Chondrocyte (in vitro differentiated cells): ENCODE measurements around the gene WDR38. TPM values are rescaled to one million over a fixed set of nuclear protein-coding genes. Genes with fewer than 3 reads are reported as not detected.

Source experiments
- DNase-seq: peaks from one replicate; pipeline ENCODE4 v3.0.0; 2021; ENCODE audit warnings: mixed read lengths, low spot score
- H3K27ac Mint-ChIP-seq: one replicate; pipeline ENCODE4 v1.8.0; 2021; ENCODE audit warnings: mild to moderate bottlenecking, moderate library complexity, mixed read lengths; ENCODE audit not compliant: unreplicated experiment
- H3K27me3 Mint-ChIP-seq: 2 replicates; pipeline ENCODE4 v1.8.0; 2021; ENCODE audit warnings: low read depth, mixed read lengths
- H3K36me3 Mint-ChIP-seq: 2 replicates; pipeline ENCODE4 v1.8.0; 2021; ENCODE audit warnings: low read depth, mixed read lengths
- H3K4me1 Mint-ChIP-seq: 2 replicates; pipeline ENCODE4 v1.8.0; 2021; ENCODE audit warnings: low read depth, mild to moderate bottlenecking, mixed read lengths
- H3K4me3 Mint-ChIP-seq: one replicate; pipeline ENCODE4 v1.8.0; 2021; ENCODE audit warnings: mild to moderate bottlenecking, moderate library complexity, mixed read lengths; ENCODE audit not compliant: unreplicated experiment
- H3K9me3 Mint-ChIP-seq: 2 replicates; pipeline ENCODE4 v1.8.0; 2021; ENCODE audit warnings: low read depth, mixed read lengths
- total RNA-seq: library from RNA; stranded (reverse); gene quantifications from 3 replicates; pipeline ENCODE4 v1.2.1, GENCODE V29; 2021
- TF ChIP-seq, protein P1 (sequence below): fragments of 200-600 bp; sonication (generic); IDR thresholded peaks from 2 replicates; pipeline ENCODE4 v1.5.0; 2021; ENCODE audit warnings: antibody characterized with exemption, mild to moderate bottlenecking, moderate library complexity

Gene WDR38
- total RNA-seq, 1 donor from 2014 or later: not detected

DNA sequence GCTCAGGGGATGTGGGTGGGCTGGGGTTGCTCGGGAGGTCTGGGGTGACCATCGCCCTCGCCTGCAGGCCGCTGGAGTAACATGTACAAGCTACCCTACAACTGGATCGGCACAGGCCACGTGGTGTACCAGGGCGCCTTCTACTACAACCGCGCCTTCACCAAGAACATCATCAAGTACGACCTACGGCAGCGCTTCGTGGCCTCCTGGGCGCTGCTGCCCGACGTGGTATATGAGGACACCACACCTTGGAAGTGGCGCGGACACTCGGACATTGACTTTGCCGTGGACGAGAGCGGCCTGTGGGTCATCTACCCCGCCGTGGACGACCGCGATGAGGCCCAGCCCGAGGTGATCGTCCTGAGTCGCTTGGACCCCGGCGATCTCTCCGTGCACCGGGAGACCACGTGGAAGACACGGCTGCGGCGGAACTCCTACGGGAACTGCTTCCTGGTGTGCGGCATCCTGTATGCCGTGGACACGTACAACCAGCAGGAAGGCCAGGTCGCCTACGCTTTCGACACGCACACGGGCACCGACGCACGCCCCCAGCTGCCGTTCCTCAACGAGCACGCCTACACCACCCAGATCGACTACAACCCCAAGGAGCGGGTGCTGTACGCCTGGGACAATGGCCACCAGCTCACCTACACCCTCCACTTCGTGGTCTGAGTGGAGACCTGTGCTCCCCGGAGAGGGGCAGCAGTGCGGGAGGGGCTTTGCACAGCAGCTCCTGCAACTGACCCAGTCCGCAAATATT is 43.3 kb upstream of the WDR38 start:
- H3K4me3 Mint-ChIP-seq: no peak overlapping the region
- H3K4me1 Mint-ChIP-seq: peaks cover 50% of the 10 kb centered on the region
- H3K27ac Mint-ChIP-seq: peak overlapping the region; percentile 98
- DNase-seq: no peak
- H3K27me3 Mint-ChIP-seq: no peaks in the 10 kb centered on the region
- H3K36me3 Mint-ChIP-seq: peaks cover 9% of the 10 kb centered on the region
- no peaks in the 10 kb centered on the region for H3K9me3 Mint-ChIP-seq
- TF ChIP-seq, protein P1, sequence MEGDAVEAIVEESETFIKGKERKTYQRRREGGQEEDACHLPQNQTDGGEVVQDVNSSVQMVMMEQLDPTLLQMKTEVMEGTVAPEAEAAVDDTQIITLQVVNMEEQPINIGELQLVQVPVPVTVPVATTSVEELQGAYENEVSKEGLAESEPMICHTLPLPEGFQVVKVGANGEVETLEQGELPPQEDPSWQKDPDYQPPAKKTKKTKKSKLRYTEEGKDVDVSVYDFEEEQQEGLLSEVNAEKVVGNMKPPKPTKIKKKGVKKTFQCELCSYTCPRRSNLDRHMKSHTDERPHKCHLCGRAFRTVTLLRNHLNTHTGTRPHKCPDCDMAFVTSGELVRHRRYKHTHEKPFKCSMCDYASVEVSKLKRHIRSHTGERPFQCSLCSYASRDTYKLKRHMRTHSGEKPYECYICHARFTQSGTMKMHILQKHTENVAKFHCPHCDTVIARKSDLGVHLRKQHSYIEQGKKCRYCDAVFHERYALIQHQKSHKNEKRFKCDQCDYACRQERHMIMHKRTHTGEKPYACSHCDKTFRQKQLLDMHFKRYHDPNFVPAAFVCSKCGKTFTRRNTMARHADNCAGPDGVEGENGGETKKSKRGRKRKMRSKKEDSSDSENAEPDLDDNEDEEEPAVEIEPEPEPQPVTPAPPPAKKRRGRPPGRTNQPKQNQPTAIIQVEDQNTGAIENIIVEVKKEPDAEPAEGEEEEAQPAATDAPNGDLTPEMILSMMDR: no peak

DNA sequence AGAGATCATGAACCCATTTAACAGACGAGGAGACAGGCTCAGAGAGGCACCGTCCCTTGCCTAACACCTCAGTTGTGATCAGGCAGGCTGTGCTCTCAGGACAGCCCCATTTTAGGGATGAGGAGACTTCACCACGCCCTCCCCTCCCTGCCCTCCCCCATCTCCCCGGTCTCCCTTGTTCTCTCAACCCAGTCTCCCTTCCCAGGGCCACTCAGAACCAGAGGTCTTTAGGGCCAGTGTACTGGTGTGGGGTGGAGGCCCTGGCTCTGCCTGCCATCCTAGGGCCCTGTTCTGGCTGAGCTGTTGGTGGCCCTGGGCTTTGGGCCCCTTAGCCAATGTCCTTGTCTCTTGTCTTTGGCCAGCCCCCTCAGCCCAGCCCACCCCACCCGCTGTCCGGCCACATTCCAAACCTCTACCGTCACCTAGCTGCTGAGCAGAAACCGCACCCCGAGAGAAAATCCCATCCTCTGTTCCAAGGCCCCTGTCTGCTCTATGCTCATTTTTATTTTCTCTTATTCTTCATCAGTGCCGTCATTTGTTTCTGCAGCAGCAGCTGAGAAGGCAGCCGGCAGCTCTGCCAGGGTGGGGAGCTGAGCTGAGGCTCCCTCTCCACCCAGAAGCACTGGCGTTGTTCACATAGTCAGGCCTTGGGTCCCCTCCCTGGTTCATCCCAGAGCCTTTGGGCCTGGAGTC is 42.5 kb upstream of the WDR38 start:
- Mint-ChIP-seq H3K4me3 (no peak overlapping the region), H3K27ac (peak overlapping the region; percentile 98), H3K4me1 (peaks cover 50% of the 10 kb centered on the region), H3K9me3 (no peaks in the 10 kb centered on the region), H3K36me3 (peaks cover 5% of the 10 kb centered on the region), H3K27me3 (no peaks in the 10 kb centered on the region)
- TF ChIP-seq, protein P1: peak; percentile 41
- DNase-seq: no peak

DNA sequence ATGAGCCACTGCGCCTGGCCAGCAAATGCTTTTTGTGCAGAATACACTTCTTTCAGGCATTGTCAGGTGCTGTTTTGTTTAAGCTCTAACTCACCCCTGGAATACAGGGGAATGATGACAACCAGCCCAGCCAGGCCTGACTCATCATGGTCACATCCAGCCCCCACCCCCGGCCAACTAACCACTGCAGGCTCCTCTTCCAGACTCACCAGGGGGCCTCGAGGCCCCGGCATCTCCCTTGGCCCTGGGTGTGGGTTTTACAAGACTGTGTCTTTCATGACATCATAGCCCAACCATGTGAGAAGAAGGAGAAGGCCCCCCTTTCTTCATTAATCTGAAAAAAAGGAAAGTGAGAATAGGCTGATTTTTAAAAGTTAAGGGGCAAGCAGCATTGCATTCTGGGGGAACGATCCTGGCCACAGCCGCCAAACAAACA is 40.8 kb upstream of the WDR38 start:
- Mint-ChIP-seq H3K27me3 (no peaks in the 10 kb centered on the region), H3K4me3 (peak overlapping the region; percentile 2), H3K36me3 (peaks cover 5% of the 10 kb centered on the region), H3K4me1 (peaks cover 50% of the 10 kb centered on the region), H3K9me3 (no peaks in the 10 kb centered on the region), H3K27ac (peak overlapping the region; percentile 98)
- DNase-seq: no peak
- TF ChIP-seq, protein P1: peak; percentile 16

DNA sequence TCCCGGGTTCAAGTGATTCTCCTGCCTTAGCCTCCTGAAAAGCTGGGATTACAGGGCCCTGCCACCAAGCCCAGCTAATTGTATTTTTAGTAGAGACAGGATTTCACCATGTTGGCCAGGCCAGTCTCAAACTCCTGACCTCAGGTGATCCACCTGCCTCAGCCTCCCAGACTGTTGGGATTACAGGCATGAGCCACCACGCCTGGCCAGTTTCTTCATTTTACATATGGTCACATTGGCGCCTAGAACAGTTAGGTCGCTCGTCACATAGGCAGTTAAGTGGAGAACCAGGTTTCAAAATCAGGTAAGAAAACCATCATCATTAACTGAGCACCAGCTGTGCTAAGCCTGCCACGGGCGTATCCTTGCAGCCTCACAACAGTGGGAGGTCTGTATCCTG is 40.2 kb upstream of the WDR38 start:
- peak overlapping the region; percentile 2 for H3K4me3 Mint-ChIP-seq
- H3K27me3 Mint-ChIP-seq: no peaks in the 10 kb centered on the region
- peaks cover 5% of the 10 kb centered on the region for H3K36me3 Mint-ChIP-seq
- H3K9me3 Mint-ChIP-seq: no peaks in the 10 kb centered on the region
- TF ChIP-seq, protein P1: no peak
- H3K27ac Mint-ChIP-seq: peak overlapping the region; percentile 98
- peaks cover 51% of the 10 kb centered on the region for H3K4me1 Mint-ChIP-seq
- DNase-seq: no peak

DNA sequence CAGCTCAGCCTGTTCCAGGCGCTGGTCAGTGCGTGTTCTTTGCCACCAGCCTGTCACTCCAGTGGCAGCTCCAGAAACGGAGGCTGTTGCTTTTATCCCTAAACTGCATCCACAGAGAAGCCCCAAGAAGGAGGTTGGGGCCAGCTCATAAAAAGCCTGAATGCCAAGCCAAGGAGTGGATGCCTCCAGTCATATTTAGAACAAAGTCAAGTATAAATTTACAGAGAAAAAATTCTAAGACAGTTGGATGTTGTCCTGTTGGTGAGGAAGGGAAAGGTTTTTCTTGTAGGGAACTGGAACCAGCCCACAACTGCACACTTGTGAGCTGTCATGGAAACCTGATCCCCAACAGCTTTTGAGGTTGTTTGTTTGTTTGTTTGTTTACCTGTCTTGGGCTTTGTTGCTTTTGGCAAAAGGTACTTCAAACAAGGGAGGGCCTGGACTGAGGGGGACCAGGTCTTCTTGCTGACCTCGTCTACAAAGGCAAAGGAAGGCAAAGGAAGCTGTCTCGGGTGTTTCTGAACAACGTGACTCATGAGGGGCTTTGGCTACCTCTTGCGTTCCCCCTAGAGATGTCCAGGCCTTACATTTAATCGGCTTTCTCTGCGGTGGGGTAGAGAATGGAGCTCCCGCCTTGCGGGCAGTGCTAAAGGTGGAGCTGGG is 39.6 kb upstream of the WDR38 start:
- TF ChIP-seq, protein P1: no peak
- Mint-ChIP-seq H3K4me3 (no peak overlapping the region), H3K36me3 (no peaks in the 10 kb centered on the region), H3K9me3 (no peaks in the 10 kb centered on the region), H3K27ac (peak overlapping the region; percentile 98), H3K4me1 (peaks cover 53% of the 10 kb centered on the region), H3K27me3 (no peaks in the 10 kb centered on the region)
- no peak for DNase-seq
